KMS-11 (cell line): Measurements from ENCODE around the gene NDC80.

ENCODE experiments used
- H2AFZ ChIP-seq: fragments of 200-600 bp; sonication (generic); 2 replicates; pipeline ENCODE4 v1.6.1; 2016; ENCODE audit warnings: antibody characterized with exemption, mixed run types, low read depth
- H3K27ac ChIP-seq: fragments of 200-600 bp; sonication (generic); 2 replicates; pipeline ENCODE4 v1.6.1; 2016; ENCODE audit warnings: mild to moderate bottlenecking, mixed run types
- H3K27me3 ChIP-seq: fragments of 200-600 bp; sonication (generic); 2 replicates; pipeline ENCODE4 v1.6.1; 2017; ENCODE audit warnings: mild to moderate bottlenecking, low read depth, mixed run types, moderate library complexity; ENCODE audit not compliant: insufficient read depth
- H3K36me3 ChIP-seq: fragments of 200-600 bp; sonication (generic); 2 replicates; pipeline ENCODE4 v1.6.1; 2017; ENCODE audit warnings: mild to moderate bottlenecking, mixed run types; ENCODE audit not compliant: insufficient read depth
- H3K4me1 ChIP-seq: fragments of 200-600 bp; sonication (generic); 2 replicates; pipeline ENCODE4 v1.6.1; 2016; ENCODE audit warnings: mild to moderate bottlenecking, low read depth, mixed run types; ENCODE audit not compliant: poor library complexity, severe bottlenecking
- H3K4me2 ChIP-seq: fragments of 200-600 bp; sonication (generic); 2 replicates; pipeline ENCODE4 v1.7.0; 2016; ENCODE audit warnings: mild to moderate bottlenecking, mixed run types
- H3K4me3 ChIP-seq: fragments of 200-600 bp; sonication (generic); IDR thresholded peaks from 2 replicates; pipeline ENCODE4 v1.6.1; 2017; ENCODE audit warnings: low read depth, low read length, mixed read lengths; ENCODE audit not compliant: insufficient read depth
- H3K79me2 ChIP-seq: fragments of 200-600 bp; sonication (generic); 2 replicates; pipeline ENCODE4 v1.6.1; 2016; ENCODE audit warnings: low read depth, mixed run types; ENCODE audit not compliant: insufficient read depth
- H3K9ac ChIP-seq: fragments of 200-600 bp; sonication (generic); 2 replicates; pipeline ENCODE4 v1.6.1; 2016; ENCODE audit warnings: mild to moderate bottlenecking, mixed run types
- H4K20me1 ChIP-seq: fragments of 200-600 bp; sonication (generic); 2 replicates; pipeline ENCODE4 v1.6.1; 2016; ENCODE audit warnings: mild to moderate bottlenecking, mixed run types; ENCODE audit not compliant: insufficient read depth
- CTCF ChIP-seq: fragments of 200-600 bp; sonication (generic); conservative IDR thresholded peaks from 2 replicates; pipeline ENCODE4 v1.6.1; 2017; ENCODE audit warnings: low read depth, mild to moderate bottlenecking, antibody characterized with exemption, low read length, moderate library complexity, mixed read lengths

Gene NDC80

GRCh38 chr18:2609604-2610003 lies 38.2 kb downstream of the NDC80 start:
- Histone ChIP-seq H3K4me3 (no peak overlapping the region), H3K4me1 (peaks cover 23% of the 10 kb centered on the region), H2AFZ (no peak overlapping the region), H3K36me3 (no peaks in the 10 kb centered on the region), H4K20me1 (no peaks in the 10 kb centered on the region), H3K79me2 (no peaks in the 10 kb centered on the region), H3K4me2 (no peak overlapping the region), H3K27ac (no peak overlapping the region), H3K27me3 (no peaks in the 10 kb centered on the region), H3K9ac (no peak overlapping the region)
- no peak for TF ChIP-seq CTCF

- no peaks in the 10 kb centered on the region for H3K27me3 ChIP-seq
- no peaks in the 10 kb centered on the region for H3K79me2 ChIP-seq
- TF ChIP-seq CTCF: no peak
- peaks cover 14% of the 10 kb centered on the region for H3K4me1 ChIP-seq
- no peak overlapping the region for H3K9ac ChIP-seq
- H2AFZ ChIP-seq: no peak overlapping the region
- no peak overlapping the region for H3K27ac ChIP-seq
- H3K36me3 ChIP-seq: no peaks in the 10 kb centered on the region
- no peak overlapping the region for H3K4me3 ChIP-seq
- no peak overlapping the region for H3K4me2 ChIP-seq
- no peaks in the 10 kb centered on the region for H4K20me1 ChIP-seq
Observed at GRCh38 chr18:2610549-2610948, 39.2 kb downstream of the NDC80 start.

GRCh38 chr18:2612996-2613395 lies 41.6 kb downstream of the NDC80 start:
- Histone ChIP-seq H4K20me1 (no peaks in the 10 kb centered on the region), H3K36me3 (no peaks in the 10 kb centered on the region), H3K27ac (no peak overlapping the region), H3K4me3 (no peak overlapping the region), H3K9ac (no peak overlapping the region), H3K27me3 (no peaks in the 10 kb centered on the region), H3K4me2 (no peak overlapping the region), H2AFZ (no peak overlapping the region), H3K4me1 (no peaks in the 10 kb centered on the region), H3K79me2 (no peaks in the 10 kb centered on the region)
- no peak for TF ChIP-seq CTCF

GRCh38 chr18:2617401-2617998 lies 46.1 kb downstream of the NDC80 start:
- Histone ChIP-seq H3K4me2 (no peak overlapping the region), H4K20me1 (no peaks in the 10 kb centered on the region), H3K79me2 (no peaks in the 10 kb centered on the region), H3K36me3 (no peaks in the 10 kb centered on the region), H3K27me3 (no peaks in the 10 kb centered on the region), H3K4me3 (no peak overlapping the region), H3K27ac (no peak overlapping the region), H3K4me1 (no peaks in the 10 kb centered on the region), H3K9ac (no peak overlapping the region), H2AFZ (no peak overlapping the region)
- TF ChIP-seq CTCF: no peak
